Lower leg skin (tissue), 4 donors: Measurements from ENCODE around the gene CYP19A1. TPM values are rescaled to one million over a fixed set of nuclear protein-coding genes. Genes with fewer than 3 reads are reported as not detected.
A peak's percentile ranks its signal among the peaks of the same experiment; 100 is the strongest.

Experiments
- DNase-seq, 2 donors: peaks; one replicate each; pipeline ENCODE4 v3.0.0-alpha.2; 2019; ENCODE audit warnings: low spot score in 2 of 2
- H3K4me3 ChIP-seq: fragments of 200-600 bp; sonication (generic); 2 replicates; pipeline ENCODE4 v1.5.1; 2017; ENCODE audit warnings: mild to moderate bottlenecking, low read depth; ENCODE audit not compliant: poor library complexity, severe bottlenecking
- CTCF ChIP-seq, 3 donors: fragments of 450-650 bp; IDR thresholded peaks; one replicate each; pipeline ENCODE4 v1.5.1; 2016; ENCODE audit warnings: antibody characterized with exemption in 3 of 3, mild to moderate bottlenecking in 3 of 3, moderate library complexity in 2 of 3
- POLR2A ChIP-seq, 2 donors: fragments of 450-650 bp; IDR thresholded peaks; one replicate each; pipeline ENCODE4 v1.6.1; 2016 to 2017; ENCODE audit warnings: antibody characterized with exemption in 2 of 2, mild to moderate bottlenecking in 1 of 2, moderate library complexity in 1 of 2
- WGBS, 2 donors: methylation state at CpG; one replicate each; pipeline ENCODE4 v1.1.5; 2018; 5-methylcytosine and 5-hydroxymethylcytosine counted together
- intact Hi-C: fragments of 100-400 bp; cut with DNase I; formaldehyde crosslinking; loops from one replicate; pipeline ENCODE4 v1.15.0; 2023; ENCODE audit warnings: low total_unique reads
- total RNA-seq, 4 donors: library from RNA; depleted of rRNA; stranded (reverse); fragments of >200 nt; gene quantifications; one replicate each; pipeline ENCODE4 v1.1.0, GENCODE V29; 2016

The CYP19A1 gene
- total RNA-seq, 4 donors from 2014 or later, result 0.51 to 6.2 (median 2.6) TPM

GRCh38 chr15:51299187-51300015, 39.0 kb downstream of the CYP19A1 start:
- intact Hi-C loops, result no loop called here
- TF ChIP-seq CTCF (IDR thresholded peaks at IDR 0.05), result no peak
- TF ChIP-seq POLR2A (IDR thresholded peaks at IDR 0.05), result no peak

DNA sequence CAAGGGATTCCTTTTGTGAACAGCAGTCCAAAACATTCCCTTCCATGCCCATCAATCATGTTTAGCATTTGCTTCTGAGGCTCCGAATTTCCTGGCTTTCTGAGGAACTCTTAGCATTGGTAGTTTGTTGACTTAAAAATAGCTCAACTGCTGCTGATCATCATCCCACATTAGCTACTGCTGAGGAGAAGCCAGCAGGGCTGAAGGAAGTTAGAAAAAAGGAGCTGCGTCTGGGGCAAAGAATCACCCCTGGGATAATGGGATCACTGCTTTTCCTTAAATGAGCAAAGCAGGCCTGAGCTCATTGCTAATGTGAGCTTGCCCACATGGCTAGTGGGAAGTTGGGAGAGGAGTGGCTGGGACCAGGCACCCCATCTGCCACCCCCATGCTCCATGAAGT, 39.8 kb downstream of the CYP19A1 start:
- H3K4me3 ChIP-seq, result no peak overlapping the region
- no peak for DNase-seq
- WGBS, 2 donors, result 54 to 59% methylated on average over 2 of the region's 2 CpGs
- intact Hi-C loops, result no loop called here
- TF ChIP-seq CTCF (IDR thresholded peaks at IDR 0.05), result no peak
- TF ChIP-seq POLR2A (IDR thresholded peaks at IDR 0.05), result no peak

More at GRCh38 chr15:51299187-51300015, 39.0 kb downstream of the CYP19A1 start:
- H3K4me3 ChIP-seq, result no peak overlapping the region
- no peak for DNase-seq
- 91 to 93% methylated on average over 5 of the region's 5 CpGs for WGBS, 2 donors

GRCh38 chr15:51290720-51291119, 47.7 kb downstream of the CYP19A1 start:
- intact Hi-C loops, result no loop called here
- TF ChIP-seq CTCF (IDR thresholded peaks at IDR 0.05) (no peak), POLR2A (IDR thresholded peaks at IDR 0.05) (no peak)
- 89 to 92% methylated on average over 4 of the region's 4 CpGs for WGBS, 2 donors
- DNase-seq, result peak in 1 of 2 donors; percentile 68
- no peak overlapping the region for H3K4me3 ChIP-seq

DNA sequence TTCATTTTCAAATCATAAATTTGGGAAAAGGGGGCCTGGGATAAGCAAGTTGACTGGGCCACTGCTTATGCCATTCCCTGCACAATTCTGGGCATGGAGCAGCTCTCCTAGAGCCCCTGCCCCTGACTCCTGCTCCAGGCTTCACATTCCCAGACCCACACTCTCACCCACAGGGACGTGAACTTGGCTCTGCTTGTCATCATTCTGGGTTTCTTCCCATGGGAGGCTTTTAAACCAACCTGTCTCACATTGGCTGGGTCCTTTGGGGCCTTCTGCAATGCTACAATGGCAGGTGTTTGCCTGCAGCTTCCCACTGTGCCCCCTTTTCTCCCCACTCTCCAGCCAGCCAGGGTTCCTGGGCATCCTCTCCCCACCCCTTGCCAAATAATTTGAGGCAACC, 49.1 kb downstream of the CYP19A1 start:
- 79 to 80% methylated on average over 1 of the region's 1 CpG for WGBS, 2 donors
- no peak overlapping the region for H3K4me3 ChIP-seq
- no peak for TF ChIP-seq CTCF (IDR thresholded peaks at IDR 0.05)
- TF ChIP-seq POLR2A (IDR thresholded peaks at IDR 0.05), result no peak
- intact Hi-C loops, result no loop called here
- DNase-seq, result no peak

DNA sequence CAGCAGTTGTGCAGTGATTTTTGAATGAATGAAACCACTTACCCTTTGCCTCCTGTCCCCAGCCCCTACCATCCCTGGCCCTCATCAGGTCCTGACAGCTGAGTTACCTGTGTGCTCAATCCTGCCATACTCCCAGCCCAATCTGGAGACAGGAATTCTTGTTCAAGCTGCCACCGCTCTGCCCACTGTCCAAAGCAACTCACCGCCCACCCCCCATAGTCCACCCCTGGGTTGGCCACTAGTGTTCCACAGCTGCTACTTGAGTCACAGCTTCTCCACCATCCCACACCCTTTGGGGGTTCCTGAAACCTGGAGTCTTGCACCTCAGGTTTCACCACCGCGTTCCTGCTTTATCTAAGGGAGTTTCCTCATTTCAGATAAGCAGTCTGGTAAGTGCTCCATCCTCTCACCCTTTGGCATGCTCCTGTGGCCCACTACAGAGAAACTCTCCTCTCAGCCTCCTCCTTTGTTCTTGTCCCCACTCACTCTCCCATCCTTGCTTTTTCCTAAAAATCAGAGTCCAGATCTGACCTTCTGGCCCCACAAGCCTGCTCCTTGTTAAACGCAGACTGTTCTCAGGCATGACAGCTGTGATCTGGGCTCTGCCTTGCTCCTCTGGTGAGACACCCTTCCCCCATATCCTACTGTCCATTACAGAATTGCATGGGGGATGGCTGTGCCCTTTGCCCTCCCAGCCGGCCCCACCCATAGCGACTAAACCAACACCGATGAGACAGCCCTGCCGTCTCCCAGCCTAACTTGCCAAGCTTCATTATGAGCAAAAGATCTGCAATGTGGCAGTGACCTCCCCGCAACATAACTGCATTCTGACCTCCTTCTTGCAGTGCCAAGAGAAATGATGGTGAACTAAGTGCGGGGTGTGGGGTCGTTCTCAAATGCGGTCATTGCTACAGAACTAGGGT, 50.0 kb downstream of the CYP19A1 start:
- H3K4me3 ChIP-seq, result no peak overlapping the region
- intact Hi-C loops, result no loop called here
- no peak for TF ChIP-seq CTCF (IDR thresholded peaks at IDR 0.05)
- TF ChIP-seq POLR2A (IDR thresholded peaks at IDR 0.05), result no peak
- 93 to 94% methylated on average over 13 of the region's 13 CpGs for WGBS, 2 donors
- DNase-seq, result no peak
